Activated naive CD4-positive, alpha-beta T cell (primary cell): ENCODE measurements around the gene RAD51B.

ENCODE experiments used
- DNase-seq, 4 experiments: peaks; one replicate each; lab custom pipeline; 2025; lab: John Stamatoyannopoulos, UW

RAD51B gene

DNA sequence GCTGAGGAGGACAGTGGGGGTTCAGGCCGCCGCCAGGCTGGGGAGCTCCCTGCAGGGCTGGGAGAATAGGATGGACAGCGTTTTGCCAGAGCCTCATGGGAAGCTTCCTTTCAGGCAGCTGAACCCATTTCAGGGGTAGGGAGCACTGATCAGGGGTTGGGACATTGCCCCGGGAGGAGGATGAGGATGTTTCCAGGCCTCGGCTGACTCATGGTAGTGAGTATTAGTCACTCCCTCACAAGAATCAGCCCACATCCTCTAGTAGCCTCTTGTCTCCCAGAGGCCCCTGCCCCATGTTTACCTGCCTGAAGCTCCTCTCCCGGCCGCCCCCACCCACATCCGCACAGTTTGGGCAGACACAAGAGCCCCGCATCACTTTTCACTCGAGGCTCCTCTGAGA, 883.5 kb downstream of the RAD51B start:
- no peak for DNase-seq

DNA sequence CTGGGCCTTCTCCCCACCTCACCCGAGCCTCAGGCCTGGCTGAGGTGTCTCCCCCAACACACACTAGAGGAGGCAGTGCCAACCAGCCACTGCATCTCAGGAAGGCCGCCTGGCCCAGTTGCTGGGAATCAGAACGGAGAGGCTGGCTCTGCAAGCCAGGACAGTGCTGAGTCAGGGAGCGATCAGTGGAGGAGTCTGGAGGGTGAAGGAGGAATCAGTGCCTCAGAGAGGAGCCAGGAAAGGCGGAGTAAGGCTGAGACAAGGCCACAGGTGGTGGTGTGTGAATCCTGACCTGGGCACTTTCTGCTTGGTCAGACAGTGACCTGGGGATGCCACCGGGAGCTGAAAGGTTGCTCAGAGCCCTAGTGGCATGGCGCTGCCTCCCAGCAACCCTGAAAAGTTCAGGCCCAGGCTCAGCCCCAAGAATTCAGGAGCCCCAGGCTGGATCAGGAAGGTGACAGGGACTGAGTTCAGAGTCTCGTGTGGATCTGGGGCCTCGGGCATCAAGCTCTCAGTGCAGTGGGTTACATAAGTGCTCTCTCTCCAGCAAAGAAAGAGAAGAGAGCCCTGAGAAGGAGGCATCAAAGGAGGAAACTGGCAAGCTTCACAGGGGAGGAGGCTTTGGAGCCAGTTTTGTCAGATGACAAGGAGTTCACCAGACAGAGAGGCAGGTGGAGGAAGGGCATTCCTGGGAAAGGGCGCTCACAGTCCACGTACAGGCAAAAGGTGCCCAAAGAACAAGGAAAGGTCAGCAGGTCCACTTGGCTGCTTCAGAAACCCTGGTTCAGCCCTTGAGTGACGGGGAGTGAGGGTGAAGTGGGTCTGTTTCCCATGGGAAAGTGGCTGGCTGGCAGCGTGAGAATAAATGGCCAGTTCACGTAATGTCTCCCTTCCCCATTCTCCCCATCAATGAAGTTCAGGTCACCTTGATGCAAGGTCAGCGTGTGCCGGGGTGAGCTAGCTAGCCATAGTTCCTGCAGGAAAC, 885.4 kb downstream of the RAD51B start:
- DNase-seq, result no peak

DNA sequence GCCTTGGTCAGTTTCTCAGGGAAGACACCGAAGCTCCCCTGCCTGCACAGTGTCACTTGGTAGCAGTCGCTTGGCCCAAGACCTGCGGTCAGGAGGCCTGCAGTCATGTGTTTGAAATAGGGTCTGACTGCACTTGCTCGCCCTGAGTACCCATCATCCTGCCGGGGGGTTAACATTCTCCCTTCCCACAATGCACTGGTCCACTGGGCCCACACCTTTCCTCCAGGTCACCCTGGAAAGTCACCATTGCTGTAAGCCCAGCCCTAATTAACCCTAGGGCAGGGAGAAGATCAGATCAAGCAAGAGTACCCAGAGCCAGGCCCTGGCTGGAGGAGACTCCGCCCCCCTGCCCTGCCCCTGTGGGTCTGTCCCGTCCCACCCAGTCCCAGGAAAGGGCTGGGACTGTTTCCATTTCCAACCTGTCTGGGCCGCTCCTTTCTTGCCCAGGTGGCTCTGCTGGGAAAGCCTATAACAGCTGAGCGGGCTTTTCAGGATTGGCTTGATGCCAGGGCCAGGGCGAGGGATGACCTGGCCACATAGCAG, 886.2 kb downstream of the RAD51B start:
- no peak for DNase-seq

DNA sequence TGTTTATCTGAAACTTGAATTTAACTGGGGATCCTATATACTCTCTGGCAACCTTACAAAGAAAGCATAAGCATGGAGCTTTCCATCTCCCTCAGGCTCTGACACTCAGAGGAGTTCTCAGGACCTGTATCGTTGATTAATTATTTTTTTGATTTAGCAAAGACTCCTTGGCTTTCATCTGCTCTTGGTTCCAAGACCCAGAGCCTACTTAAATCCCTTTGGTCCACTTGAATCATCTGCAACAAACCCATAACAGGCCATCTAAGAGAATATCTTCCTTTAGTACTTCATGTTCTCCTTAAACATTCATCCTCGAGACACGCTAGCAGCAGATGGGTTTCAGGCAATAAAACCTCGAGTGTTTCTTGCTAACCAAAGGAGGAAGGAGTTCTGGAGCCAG, 887.9 kb downstream of the RAD51B start:
- DNase-seq, result no peak

DNA sequence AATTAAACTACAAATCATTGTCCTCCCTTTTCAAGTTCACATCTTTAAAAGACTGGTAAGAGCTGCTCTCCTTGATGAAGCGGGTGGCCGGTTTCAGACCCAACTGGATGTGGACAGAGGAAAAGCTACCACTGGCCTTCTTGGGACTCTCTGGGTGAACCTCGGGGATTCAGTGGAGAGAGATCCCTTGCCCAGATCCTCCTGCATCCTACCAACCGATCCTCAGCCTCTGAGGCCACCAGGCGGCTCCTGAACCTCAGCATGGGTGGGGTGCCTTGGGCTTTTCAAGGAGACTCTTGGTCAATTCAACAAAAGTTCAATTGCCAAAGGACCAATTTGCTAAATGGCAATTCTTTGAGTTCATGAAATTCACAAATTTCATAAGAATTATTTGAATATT, 888.8 kb downstream of the RAD51B start:
- no peak for DNase-seq

DNA sequence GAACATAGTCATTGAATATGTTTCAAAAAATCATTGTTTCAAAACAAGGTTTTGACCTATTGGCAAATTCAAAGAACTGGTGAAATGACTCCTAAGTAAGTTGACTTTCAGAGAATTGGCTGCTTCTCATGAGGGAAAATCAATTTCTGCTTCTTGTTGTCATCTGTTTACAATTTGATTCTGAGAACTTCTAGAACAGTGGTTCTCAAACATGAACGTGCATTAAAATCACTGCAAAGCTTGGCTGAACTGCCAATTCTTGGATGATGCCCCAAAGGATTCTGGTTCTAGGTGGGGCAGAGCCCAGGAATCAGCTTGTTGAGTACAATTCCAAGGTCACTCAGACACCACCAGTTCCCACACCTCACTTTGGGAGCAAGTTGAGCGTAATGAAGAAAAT, 889.4 kb downstream of the RAD51B start:
- DNase-seq, result no peak

DNA sequence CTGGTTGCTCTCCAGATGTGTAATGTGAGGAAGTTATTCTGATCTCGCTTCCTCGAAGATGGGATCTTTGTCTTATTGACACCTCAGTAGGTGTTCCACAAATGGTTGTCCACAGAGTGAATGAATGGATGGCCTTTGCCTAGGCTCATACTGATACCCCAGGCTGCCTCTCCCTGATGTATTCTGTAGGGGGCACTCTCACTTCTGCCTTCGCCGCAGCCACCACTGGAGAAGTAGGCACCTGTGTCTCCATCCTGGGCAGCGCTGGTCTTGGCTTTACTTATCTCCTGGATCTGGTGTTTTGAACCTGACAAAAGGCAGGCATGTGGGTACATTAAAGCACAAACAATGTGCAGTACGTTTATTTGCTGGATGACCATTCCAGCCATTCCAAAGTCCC, 891.2 kb downstream of the RAD51B start:
- no peak for DNase-seq

DNA sequence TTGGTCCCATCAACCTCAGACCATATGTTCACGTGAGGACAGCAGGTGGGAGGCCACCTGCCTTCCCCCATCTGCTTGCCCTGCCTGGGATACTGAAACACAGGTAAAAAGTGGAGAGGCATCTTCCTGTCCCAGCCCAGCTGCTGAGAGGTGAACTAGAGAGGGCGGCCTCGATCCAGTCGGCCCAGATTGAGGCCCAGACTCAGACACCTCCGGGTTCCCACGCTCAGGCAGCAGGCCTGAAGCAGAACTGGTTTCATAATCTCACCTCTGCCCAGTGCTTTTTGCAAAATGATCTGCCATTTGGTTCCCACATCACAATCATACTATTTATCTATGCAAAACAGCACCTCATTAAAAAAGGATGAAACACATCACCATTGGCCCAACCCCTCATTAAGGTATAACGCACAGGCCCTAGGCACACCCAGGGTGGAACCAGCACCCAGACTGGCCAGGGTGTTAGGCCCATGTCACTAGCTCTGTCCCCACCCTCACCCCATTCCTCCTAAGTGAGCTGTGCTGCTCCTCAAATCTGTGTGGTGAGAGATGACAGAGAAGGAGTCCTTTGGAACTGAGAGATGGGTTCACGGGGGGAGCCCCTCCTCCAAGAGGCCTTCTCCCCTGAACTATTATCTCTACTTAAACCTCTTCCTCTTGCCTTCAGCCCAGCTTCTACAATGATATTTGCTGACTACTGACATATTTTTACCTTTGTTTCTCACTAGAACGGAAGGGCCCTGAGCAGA, 892.2 kb downstream of the RAD51B start:
- no peak for DNase-seq

DNA sequence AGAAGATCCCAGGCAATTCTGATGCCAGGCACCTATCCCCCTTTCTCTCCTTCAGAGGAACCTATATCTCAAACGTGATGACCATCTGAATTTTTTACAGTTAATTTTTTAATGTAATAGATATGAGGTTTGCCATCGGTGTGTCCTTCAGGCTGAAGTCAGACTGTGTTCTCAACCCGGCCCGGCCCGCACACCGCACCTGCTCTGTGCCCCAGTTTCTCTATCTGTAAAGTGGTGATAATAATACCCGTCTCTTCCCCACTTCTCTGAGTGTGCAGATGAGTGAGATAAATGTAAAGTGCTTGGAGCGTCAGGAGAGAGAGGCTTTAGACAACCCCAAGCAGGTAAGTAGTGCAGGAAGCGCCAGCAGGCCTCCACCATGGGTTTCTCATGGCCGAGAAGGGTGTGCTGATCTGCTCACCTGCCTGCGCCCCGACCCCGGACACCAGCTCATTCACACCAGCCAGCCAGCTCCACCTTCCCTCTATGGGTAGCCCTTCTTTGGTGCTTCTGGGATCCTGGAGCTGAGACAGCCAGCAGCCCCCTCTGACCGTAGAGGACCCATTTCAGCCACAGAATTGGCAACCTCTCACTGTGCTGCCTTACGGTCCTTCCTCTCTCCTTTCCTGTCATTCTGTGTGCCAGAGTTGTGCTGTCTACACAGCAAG, 893.3 kb downstream of the RAD51B start:
- no peak for DNase-seq

DNA sequence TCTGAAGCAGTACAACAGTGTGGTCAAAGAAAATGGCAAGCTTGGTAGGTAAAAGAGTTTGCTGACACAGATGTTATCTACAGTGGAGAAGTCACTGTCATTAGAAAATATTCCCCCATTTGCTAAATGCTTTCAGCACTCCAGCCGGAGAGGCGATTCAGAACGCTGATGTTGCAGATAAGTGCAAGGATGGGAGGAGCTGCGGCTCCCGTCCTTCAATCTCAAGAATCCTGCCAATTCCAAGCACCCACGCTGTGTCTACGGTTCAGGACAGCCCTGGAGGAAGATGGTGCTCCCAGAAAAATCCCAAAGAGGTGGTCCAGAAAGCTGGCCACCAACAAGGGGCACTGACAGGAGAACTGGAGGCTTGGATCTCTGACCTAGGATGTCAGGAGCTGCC, 894.2 kb downstream of the RAD51B start:
- no peak for DNase-seq

DNA sequence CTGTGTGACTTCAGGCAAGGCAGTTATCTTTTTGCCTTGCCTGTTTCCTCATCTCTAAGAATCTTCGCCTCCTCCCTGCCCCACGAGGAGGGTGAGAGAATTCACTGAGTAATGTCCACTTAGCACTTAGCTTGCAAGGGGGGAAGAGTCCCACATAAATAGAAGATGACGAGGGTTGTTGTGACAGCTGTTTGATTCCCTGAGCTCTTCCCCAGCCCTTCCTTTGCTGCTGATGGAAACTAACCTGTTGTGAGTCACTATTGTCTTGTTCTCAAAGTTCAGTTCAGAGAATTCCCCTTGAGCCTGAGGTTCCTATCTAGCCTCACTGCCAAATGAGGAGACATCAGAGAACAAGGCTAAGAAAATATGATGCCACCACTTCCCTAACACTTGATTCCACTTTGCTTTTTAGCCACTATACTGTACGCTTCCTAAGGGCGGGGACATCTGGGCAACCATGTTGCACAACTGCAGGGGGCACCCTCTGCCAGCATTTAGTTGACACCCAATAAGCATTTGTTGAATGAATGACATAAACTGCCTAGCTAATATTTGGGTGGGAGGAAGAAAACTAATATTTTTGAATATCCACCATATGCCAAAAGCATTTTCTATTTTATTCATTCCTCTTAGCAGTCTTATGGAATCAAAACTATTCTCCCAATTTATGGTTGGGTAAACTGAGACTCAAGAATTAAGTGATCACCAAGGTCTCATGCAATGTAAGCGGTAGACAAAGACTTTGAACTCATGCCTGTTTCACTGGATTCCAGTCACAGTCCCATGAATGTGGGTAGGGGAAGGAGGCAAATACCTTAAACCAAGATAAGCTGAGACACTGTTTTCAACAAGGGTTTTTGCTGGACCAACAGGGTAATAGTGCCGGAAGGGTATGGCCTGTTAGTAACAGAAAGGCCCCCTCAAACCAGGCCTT, 895.7 kb downstream of the RAD51B start:
- no peak for DNase-seq

DNA sequence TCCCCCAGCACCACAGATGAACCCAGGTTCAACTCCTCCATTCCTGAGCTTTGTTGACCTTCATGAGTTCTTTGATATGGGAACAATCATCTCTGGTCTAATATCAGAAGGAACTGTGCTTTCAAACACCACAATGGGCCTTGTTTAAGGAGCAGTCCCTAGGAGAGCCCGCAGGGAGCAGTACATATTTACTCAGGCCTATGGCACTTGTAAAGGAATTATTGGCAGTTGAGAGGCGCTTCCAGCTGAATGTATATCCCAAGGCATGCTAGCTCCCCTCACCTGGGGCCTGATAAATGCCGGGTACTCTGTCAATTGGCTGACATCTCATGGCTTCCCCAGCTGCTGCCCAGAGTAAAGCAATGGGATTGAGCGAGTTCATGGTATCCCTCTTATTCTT, 897.1 kb downstream of the RAD51B start:
- no peak for DNase-seq

DNA sequence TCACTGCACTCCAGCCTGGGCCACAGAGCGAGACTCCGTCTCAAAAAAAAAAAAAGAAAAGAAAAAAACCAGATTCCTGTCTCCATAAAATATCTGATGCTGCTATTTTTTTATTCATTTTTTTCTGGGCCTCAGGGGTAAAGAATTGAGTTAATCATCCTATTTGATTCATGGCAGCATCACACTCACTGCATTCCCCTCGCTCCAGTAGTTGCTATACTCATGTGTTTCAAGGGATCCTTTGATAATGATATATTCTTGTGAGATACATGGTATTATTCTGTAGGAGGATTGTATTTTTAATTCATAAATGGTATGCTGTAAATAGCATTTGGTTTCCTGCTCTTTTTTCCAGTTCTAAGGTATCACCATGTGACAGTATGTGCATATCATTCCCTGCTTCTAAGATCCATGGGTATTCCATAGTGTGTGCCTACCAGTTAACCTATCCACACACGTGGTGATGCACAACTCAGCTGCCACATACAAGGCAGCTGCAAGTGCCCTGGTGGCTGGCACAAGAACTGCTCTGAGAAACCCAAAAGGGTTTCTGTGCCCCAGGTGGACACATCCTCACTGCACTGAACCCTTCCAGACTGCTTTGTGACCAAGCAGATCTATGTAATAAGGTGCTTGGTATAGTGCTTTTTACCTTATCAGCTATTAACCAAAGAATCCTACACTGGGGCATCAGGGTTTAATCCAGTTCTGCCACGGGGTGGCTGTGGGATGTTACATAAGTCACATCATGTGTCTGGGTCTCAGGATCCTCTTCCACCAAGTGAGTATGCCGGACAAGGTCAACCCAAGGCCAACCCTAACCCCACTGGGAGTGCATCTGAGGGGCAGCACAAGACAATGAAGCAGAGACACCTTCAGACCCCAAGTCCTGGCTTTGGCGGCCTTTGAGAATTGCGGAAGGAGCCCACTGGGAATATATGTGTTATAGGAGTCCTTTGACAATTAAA, 898.7 kb downstream of the RAD51B start:
- no peak for DNase-seq

DNA sequence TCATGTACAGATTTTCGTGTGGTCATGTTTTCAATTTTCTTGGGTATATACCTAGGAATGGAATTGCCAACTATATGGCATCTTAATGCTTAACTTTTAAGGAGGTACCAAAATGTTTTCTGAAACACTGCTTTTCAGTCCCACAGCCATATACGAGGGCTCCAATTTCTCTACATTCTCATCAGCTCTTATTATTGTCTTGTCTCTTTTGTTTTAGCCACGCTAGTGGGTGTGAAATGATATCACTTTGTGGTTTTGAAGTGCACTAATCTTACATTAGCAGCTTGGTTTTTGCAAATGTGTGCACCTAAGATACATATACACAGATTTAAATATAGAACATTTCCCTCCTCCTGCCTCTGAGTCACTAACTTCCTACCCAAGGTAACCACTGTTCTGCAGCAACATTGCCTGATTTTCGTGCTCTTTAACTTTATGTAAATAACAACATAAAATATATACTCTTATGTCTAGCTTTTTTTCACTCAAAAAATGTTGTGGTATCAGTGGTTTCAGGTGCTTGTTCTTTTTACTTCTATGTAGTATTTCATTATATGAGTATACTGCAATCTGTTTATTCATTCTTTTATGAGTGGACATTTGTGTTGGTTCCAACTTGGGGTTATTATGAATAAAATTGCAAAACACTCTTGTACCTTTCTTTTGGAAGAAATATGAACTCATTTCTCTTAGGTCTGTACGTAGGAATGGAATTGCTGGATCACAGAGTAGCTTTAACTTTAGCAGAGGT, 900.2 kb downstream of the RAD51B start:
- DNase-seq, result no peak

DNA sequence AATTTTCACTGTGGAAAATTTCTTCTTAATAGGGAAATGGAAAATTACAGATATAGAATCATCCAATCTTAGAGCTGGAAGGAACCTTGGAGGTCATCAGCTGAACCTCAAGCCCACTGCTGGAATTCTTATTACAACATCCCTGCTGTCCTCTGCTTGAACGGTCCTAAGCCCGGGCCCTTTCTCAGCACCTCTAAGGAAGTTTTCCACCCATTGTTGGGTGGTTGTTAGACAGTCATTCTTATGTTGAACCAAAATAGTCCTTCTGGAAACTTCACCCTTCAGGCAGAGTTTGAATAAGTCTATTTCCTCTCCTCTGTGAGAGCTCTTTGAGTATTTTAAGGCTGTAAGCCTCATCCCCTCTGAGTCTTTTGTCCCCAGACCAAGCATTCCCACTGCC, 902.6 kb downstream of the RAD51B start:
- DNase-seq, result no peak

DNA sequence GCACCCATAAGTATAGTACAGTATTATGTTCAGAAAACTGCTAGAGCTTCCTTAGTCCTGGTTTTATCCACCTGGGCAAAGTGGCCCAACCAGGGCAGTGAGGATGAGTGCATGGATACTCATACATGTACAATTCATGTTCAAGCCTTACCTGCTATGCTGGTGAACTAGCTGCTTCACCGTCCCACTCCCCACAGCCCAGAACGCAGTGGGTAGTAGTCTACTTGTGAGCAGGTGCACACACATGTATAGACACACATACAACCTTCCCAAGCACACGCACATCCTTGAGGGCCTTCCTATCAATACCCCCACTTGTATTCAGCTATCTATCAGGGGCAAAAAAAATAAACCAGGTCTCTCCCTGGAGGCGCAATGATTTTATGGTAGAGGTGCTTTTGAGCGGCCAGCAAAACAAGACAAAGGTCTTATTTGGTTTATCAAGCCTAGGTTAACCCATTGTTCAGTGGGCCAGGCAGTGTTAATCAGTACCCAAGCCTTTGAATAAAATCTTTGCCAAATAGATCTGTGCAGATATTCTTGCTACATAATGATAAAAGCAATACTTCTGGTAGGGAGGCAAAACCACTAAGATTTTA, 903.5 kb downstream of the RAD51B start:
- no peak for DNase-seq

DNA sequence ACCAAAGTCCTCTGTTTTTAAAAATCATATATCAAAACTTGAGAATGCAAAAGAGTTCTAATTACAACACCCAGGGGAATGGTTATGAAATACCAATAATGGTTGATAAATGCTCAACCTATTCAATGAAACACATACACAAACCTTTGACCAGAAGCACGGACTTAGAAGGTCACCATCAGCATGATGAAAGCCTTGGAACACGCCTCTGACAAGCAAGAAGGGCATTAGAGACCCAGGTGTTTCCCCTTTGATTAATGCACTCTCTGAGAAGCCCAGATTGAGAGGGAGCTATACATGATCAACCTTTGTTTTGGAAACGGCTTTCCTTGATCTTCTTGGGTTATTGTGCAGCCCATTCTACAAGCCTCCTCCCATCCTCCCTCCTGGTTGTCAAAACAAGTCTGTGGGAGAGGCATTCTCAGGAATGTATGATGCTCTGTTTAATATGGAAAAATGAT, 904.3 kb downstream of the RAD51B start:
- no peak for DNase-seq

DNA sequence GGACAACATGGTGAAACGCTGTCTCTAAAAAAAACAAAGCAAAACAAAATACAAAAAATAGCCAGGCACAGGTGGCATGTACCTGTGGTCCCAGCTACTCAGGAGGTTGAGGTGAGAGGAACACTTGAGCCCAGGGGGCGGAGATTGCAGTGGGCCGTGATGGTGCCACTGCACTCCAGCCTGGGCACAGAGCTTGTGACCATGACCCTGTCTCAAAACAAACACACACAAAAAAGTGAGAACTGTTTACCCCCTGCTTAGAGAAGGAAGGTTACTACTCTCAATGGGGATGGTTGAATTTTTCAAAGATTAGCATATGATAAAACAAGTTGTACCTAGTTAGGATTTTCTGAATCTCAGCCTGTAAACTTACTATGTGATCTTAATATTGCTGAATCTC, 905.3 kb downstream of the RAD51B start:
- DNase-seq, result no peak
